ENCODE data around the gene HOXC13.

The HOXC13 gene

GRCh38 chr12:53939141-53940108, 794 bp downstream of the HOXC13 start:
- no peak for DNase-seq (ENCODE audit: low read depth)

- DNase-seq (ENCODE audit: low read depth) = no peak
Measured at GRCh38 chr12:53940443-53941014, 1.9 kb downstream of the HOXC13 start.

- no peak for DNase-seq (ENCODE audit: low read depth)
Measured at GRCh38 chr12:53941187-53941586, 2.6 kb downstream of the HOXC13 start.

GRCh38 chr12:53941750-53942149, 3.1 kb downstream of the HOXC13 start:
- DNase-seq (ENCODE audit: low read depth) = no peak

GRCh38 chr12:53942467-53942997, 3.9 kb downstream of the HOXC13 start:
- DNase-seq (ENCODE audit: low read depth) = no peak

GRCh38 chr12:53944209-53944608, 5.6 kb downstream of the HOXC13 start:
- DNase-seq (ENCODE audit: low read depth) = no peak

- no peak for DNase-seq (ENCODE audit: low read depth)
Measured at GRCh38 chr12:53944907-53945847, 6.5 kb downstream of the HOXC13 start.

- no peak for DNase-seq (ENCODE audit: low read depth)
Measured at GRCh38 chr12:53947743-53948142, 9.1 kb downstream of the HOXC13 start.

- DNase-seq (ENCODE audit: low read depth) = no peak
Measured at GRCh38 chr12:53948650-53949593, 10.3 kb downstream of the HOXC13 start.

- no peak for DNase-seq (ENCODE audit: low read depth)
Measured at GRCh38 chr12:53949631-53950436, 11.2 kb downstream of the HOXC13 start.

GRCh38 chr12:53950437-53950773, 11.8 kb downstream of the HOXC13 start:
- DNase-seq (ENCODE audit: low read depth) = no peak

GRCh38 chr12:53950789-53951576, 12.4 kb downstream of the HOXC13 start:
- DNase-seq (ENCODE audit: low read depth) = no peak

GRCh38 chr12:53951577-53952334, 13.1 kb downstream of the HOXC13 start:
- DNase-seq (ENCODE audit: low read depth) = no peak

- DNase-seq (ENCODE audit: low read depth) = no peak
Measured at GRCh38 chr12:53952335-53952694, 13.7 kb downstream of the HOXC13 start.

GRCh38 chr12:53952871-53953734, 14.5 kb downstream of the HOXC13 start:
- DNase-seq (ENCODE audit: low read depth) = no peak

GRCh38 chr12:53953831-53954693, 15.4 kb downstream of the HOXC13 start:
- DNase-seq (ENCODE audit: low read depth) = no peak

- no peak for DNase-seq (ENCODE audit: low read depth)
Measured at GRCh38 chr12:53954694-53955035, 16.0 kb downstream of the HOXC13 start, which contains the start of gene HOXC12. Gene HOXC12 (plus strand): TSS chr12:53954903. CDS start chr12:53954930, 27 bp downstream.
